Heart right ventricle (tissue), 16 donors: ENCODE measurements around the gene HBG1. TPM values are rescaled to one million over a fixed set of nuclear protein-coding genes. Genes with fewer than 3 reads are reported as not detected.

Source experiments
- ATAC-seq, 8 donors: fragments of 200-7000 bp; cut with Tn5 transposase; one replicate each; pipeline ENCODE4 v1.9.1; 2020; ENCODE audit warnings: mild to moderate bottlenecking in 8 of 8, moderate library complexity in 8 of 8, moderate number of reproducible peaks in 1 of 8
- DNase-seq, 2 donors: peaks; one replicate each; pipeline ENCODE4 v3.0.0-alpha.2; 2020
- H3K27ac ChIP-seq, 10 donors: fragments of 200-600 bp; sonication (generic) in 2 of 10; one replicate each; pipeline versions ENCODE4 v1.5.0 to v1.8.0; 2020 to 2022; ENCODE audit warnings: mild to moderate bottlenecking in 3 of 10
- H3K27me3 ChIP-seq, 7 donors: fragments of 200-600 bp; one replicate each; pipeline ENCODE4 v1.8.0; 2021 to 2022; ENCODE audit warnings: mild to moderate bottlenecking in 2 of 7
- H3K36me3 ChIP-seq, 9 donors: fragments of 200-600 bp; sonication (generic) in 1 of 9; one replicate each; pipeline versions ENCODE4 v1.5.0 to v1.8.0; 2020 to 2022; ENCODE audit warnings: mild to moderate bottlenecking in 2 of 9
- H3K4me1 ChIP-seq, 9 donors: fragments of 200-600 bp; sonication (generic) in 1 of 9; one replicate each; pipeline versions ENCODE4 v1.5.0 to v1.8.0; 2020 to 2022; ENCODE audit warnings: mild to moderate bottlenecking in 4 of 9
- H3K4me3 ChIP-seq, 10 donors: fragments of 200-600 bp; sonication (generic) in 2 of 10; one replicate each; pipeline versions ENCODE4 v1.5.0 to v1.8.0; 2020 to 2022; ENCODE audit warnings: mild to moderate bottlenecking in 7 of 10, moderate library complexity in 2 of 10
- H3K9me3 ChIP-seq, 11 donors: fragments of 200-600 bp in 10 of 11; sonication (generic) in 2 of 11; one replicate each; pipeline versions ENCODE4 v1.5.0 to v1.8.0; 2013 to 2022; ENCODE audit warnings: mild to moderate bottlenecking in 2 of 11, control low read depth in 1 of 11, moderate library complexity in 1 of 11
- WGBS, 2 donors: extraction: QIAGEN DNeasy Blood & Tissue Kit; methylation state at CpG; one replicate each; pipeline ENCODE4 v1.1.7; 2013; ENCODE audit warnings: inconsistent platforms in 1 of 2; 5-methylcytosine and 5-hydroxymethylcytosine counted together
- intact Hi-C, 10 donors: fragments of 100-400 bp; cut with DNase I; formaldehyde crosslinking; loops; one replicate each; pipeline versions ENCODE4 v1.11.1 to v1.14.2; 2022
- polyA plus RNA-seq, 2 donors: library from polyadenylated mRNA; stranded (reverse); fragments of 200-250 nt; gene quantifications; one replicate each; pipeline ENCODE4 v1.2.3, GENCODE V29; 2013
- total RNA-seq, 10 donors: library from RNA; stranded (reverse); fragmentation: NEBNext Ultra II Directional in 3 of 10; extraction: Animal tissue kit (Norgen Biotek cat#: 25700) in 3 of 10; gene quantifications; one replicate each; pipeline versions ENCODE4 v1.2.1 to v1.2.4, GENCODE V29; 2021 to 2023
- TF ChIP-seq, protein P1 (sequence below), 9 donors: fragments of 200-600 bp; sonication (generic) in 2 of 9; IDR thresholded peaks; one replicate each; pipeline versions ENCODE4 v1.5.0 to v1.8.0; 2021 to 2022; ENCODE audit warnings: antibody characterized with exemption in 9 of 9, mild to moderate bottlenecking in 5 of 9, moderate library complexity in 1 of 9
- donor health status: Arrhythmogenic right ventricular cardiomyopathy.
- donor health status: ischemic (EF 13 %, LVEDD 7.1; RV severe dilation, severe dysfunction).
- donor health status: healthy with polysubstance abuse.
- donor health status: DM: no; HTN: yes; CAD: no.
- donor health status: DM: no; HTN: no; CAD: no.
- donor health status: ischemic (EF 25% LVEDD 6.9; RV normal size, moderate dysfunction).
- donor health status: ischemic (EF 25% LVEDD 5.7; RV mildly dilated, moderate dysfunction).
- donor health status: healthy.
- donor health status: DM: yes; HTN: yes; CAD: no.
- donor health status: Ischemic cardiomyopathy.
- donor health status: ischemic (EF 35%, LVEDD 5.7; RV mildly dilated, moderate dysfunction).
- donor health status: nonischemic (EF 11% LVEDD 7.7; RV severe dilation, severe dysfunction).
- donor health status: DM: yes; HTN: yes; CAD: no.
- donor health status: PGD.
- donor health status: ischemic (EF 29% LVEDD 5.4; RV normal size, mild dysfunction).
- donor health status: nonischemic (EF 23%, LVEDD 6.1; RV moderate dilation, normal function).

HBG1 gene
- total and polyA plus RNA-seq, 12 donors = 0.20 to 0.30 TPM; not detected in 10

GRCh38 chr11:5232176-5232575, 17.5 kb downstream of the HBG1 start:
- H3K27me3 ChIP-seq = peaks cover 0 to 14% (median 0%) of the 10 kb centered on the region in 7 donors
- DNase-seq (no peak), ATAC-seq (no peak)
- WGBS, 2 donors = 65 to 68% methylated on average over 3 of the region's 3 CpGs
- intact Hi-C loops = no loop called here
- H3K36me3 ChIP-seq = no peaks in the 10 kb centered on the region
- H3K9me3 ChIP-seq = no peaks in the 10 kb centered on the region
- no peak overlapping the region for H3K4me3 ChIP-seq
- H3K27ac ChIP-seq = no peak overlapping the region
- H3K4me1 ChIP-seq = no peaks in the 10 kb centered on the region
- TF ChIP-seq, protein P1, sequence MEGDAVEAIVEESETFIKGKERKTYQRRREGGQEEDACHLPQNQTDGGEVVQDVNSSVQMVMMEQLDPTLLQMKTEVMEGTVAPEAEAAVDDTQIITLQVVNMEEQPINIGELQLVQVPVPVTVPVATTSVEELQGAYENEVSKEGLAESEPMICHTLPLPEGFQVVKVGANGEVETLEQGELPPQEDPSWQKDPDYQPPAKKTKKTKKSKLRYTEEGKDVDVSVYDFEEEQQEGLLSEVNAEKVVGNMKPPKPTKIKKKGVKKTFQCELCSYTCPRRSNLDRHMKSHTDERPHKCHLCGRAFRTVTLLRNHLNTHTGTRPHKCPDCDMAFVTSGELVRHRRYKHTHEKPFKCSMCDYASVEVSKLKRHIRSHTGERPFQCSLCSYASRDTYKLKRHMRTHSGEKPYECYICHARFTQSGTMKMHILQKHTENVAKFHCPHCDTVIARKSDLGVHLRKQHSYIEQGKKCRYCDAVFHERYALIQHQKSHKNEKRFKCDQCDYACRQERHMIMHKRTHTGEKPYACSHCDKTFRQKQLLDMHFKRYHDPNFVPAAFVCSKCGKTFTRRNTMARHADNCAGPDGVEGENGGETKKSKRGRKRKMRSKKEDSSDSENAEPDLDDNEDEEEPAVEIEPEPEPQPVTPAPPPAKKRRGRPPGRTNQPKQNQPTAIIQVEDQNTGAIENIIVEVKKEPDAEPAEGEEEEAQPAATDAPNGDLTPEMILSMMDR (IDR thresholded peaks at IDR 0.05) = no peak

GRCh38 chr11:5231111-5231510, 18.5 kb downstream of the HBG1 start:
- intact Hi-C loops = no loop called here
- Histone ChIP-seq H3K27ac (no peak overlapping the region), H3K27me3 (peaks cover 0 to 14% (median 0%) of the 10 kb centered on the region in 7 donors), H3K4me3 (no peak overlapping the region), H3K4me1 (no peaks in the 10 kb centered on the region), H3K36me3 (no peaks in the 10 kb centered on the region), H3K9me3 (no peaks in the 10 kb centered on the region)
- WGBS, 2 donors = 80 to 82% methylated on average over 2 of the region's 2 CpGs
- no peak for ATAC-seq
- TF ChIP-seq, protein P1 (IDR thresholded peaks at IDR 0.05) = no peak
- DNase-seq = no peak

DNA sequence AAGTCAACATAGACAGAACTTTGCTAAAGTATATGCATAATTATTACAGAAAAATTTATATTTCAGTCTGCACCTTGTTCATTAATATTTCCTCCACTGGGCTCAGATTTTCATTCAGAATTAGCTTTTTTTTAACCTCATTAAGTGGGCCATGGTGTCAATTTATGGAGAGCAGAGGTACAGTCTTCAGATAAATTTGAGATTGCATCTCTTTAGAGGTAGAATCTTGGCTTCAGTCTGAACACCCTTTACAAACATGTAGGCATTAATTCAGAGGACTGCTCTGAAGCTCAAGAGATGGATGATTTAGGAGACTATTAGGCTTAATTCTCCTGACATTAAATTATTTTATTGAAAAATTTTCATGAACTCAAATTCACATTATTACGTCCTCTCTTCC, 19.4 kb downstream of the HBG1 start:
- intact Hi-C loops = no loop called here
- H3K36me3 ChIP-seq = no peaks in the 10 kb centered on the region
- H3K4me3 ChIP-seq = no peak overlapping the region
- H3K4me1 ChIP-seq = no peaks in the 10 kb centered on the region
- TF ChIP-seq, protein P1 (IDR thresholded peaks at IDR 0.05) = no peak
- peaks cover 0 to 14% (median 0%) of the 10 kb centered on the region in 7 donors for H3K27me3 ChIP-seq
- ATAC-seq (no peak), DNase-seq (no peak)
- no peak overlapping the region for H3K27ac ChIP-seq
- H3K9me3 ChIP-seq = no peaks in the 10 kb centered on the region
- 88 to 91% methylated on average over 1 of the region's 1 CpG for whole genome bisulfite sequencing, 2 donors

- no peaks in the 10 kb centered on the region for H3K4me1 ChIP-seq
- intact Hi-C loops = no loop called here
- TF ChIP-seq, protein P1 (IDR thresholded peaks at IDR 0.05) = no peak
- no peak overlapping the region for H3K4me3 ChIP-seq
- DNase-seq = no peak
- 86 to 93% methylated on average over 2 of the region's 2 CpGs for WGBS, 2 donors
- no peaks in the 10 kb centered on the region for H3K9me3 ChIP-seq
- H3K27me3 ChIP-seq = peaks cover 0 to 14% (median 0%) of the 10 kb centered on the region in 7 donors
- no peaks in the 10 kb centered on the region for H3K36me3 ChIP-seq
- no peak overlapping the region for H3K27ac ChIP-seq
- no peak for ATAC-seq
These were observed 19.9 kb downstream of the HBG1 start for GRCh38 chr11:5229796-5230195.
